BE2C (cell line): Measurements from ENCODE around the gene NRP2.

Experiments
- DNase-seq: peaks from one replicate; pipeline ENCODE4 v3.0.0-alpha.2; 2020
- H3K27me3 ChIP-seq: fragments of 250-450 bp; sonication (Bioruptor Pico); 2 replicates; pipeline ENCODE4 v1.5.1; 2020; ENCODE audit warnings: mild to moderate bottlenecking
- H3K36me3 ChIP-seq: fragments of 250-450 bp; sonication (Bioruptor Pico); 2 replicates; pipeline ENCODE4 v1.5.1; 2020; ENCODE audit warnings: mild to moderate bottlenecking
- H3K4me1 ChIP-seq: fragments of 250-450 bp; sonication (Bioruptor Pico); 2 replicates; pipeline ENCODE4 v1.5.1; 2020
- H3K4me3 ChIP-seq: 2 replicates; pipeline ENCODE4 v1.5.1; 2011; ENCODE audit warnings: low read depth, low read length
- H3K9me3 ChIP-seq: fragments of 250-450 bp; sonication (Bioruptor Pico); 2 replicates; pipeline ENCODE4 v1.5.1; 2020
- TF ChIP-seq, protein P1 (sequence below): IDR thresholded peaks from 2 replicates; pipeline ENCODE4 v1.5.1; 2012; ENCODE audit warnings: mild to moderate bottlenecking, low read depth, low read length

Gene NRP2

DNA sequence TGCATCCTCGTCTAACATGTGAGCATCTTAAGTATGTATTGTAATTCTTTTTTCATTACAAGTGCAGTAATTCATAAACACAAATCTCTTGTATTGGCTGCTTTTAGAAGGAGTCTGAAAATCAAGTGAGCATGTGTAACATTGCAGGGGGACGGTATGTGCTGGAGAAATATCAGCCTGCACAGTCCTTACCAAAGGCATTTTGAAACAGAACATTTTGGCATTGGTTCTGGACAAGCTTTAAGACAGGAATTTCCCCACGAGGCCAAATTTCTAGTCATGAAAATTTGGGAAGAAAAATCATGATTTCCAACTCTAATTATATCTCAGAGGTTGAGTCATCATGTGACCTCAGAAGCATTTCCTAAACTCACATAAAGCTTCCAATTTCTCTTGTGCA, 24.7 kb upstream of the NRP2 start:
- Histone ChIP-seq H3K9me3 (no peaks in the 10 kb centered on the region), H3K4me3 (no peak overlapping the region), H3K4me1 (peaks cover 9% of the 10 kb centered on the region), H3K36me3 (no peaks in the 10 kb centered on the region), H3K27me3 (no peaks in the 10 kb centered on the region)
- TF ChIP-seq, protein P1, sequence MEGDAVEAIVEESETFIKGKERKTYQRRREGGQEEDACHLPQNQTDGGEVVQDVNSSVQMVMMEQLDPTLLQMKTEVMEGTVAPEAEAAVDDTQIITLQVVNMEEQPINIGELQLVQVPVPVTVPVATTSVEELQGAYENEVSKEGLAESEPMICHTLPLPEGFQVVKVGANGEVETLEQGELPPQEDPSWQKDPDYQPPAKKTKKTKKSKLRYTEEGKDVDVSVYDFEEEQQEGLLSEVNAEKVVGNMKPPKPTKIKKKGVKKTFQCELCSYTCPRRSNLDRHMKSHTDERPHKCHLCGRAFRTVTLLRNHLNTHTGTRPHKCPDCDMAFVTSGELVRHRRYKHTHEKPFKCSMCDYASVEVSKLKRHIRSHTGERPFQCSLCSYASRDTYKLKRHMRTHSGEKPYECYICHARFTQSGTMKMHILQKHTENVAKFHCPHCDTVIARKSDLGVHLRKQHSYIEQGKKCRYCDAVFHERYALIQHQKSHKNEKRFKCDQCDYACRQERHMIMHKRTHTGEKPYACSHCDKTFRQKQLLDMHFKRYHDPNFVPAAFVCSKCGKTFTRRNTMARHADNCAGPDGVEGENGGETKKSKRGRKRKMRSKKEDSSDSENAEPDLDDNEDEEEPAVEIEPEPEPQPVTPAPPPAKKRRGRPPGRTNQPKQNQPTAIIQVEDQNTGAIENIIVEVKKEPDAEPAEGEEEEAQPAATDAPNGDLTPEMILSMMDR, result no peak
- no peak for DNase-seq

DNA sequence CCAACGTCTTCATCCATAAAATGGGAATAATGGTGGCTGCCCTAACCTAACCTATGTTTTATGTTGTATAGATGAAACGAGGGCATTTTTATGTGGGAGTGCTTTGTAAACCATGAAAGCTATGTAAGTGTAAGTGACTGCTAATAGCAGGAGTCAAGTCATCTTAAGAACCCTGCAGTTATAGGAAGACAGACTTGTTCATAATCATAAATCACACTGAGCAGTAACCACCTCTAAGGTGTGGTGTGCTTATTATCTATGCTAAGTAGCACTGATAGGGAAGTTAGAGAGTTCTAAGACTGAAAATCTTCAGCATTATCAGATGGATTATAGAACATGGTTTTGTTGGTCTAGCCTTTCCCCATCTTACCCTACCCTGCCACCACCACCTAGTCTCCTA, 24.2 kb upstream of the NRP2 start:
- H3K4me1 ChIP-seq, result peaks cover 9% of the 10 kb centered on the region
- H3K36me3 ChIP-seq, result no peaks in the 10 kb centered on the region
- DNase-seq, result no peak
- TF ChIP-seq, protein P1, result no peak
- H3K9me3 ChIP-seq, result no peaks in the 10 kb centered on the region
- H3K4me3 ChIP-seq, result no peak overlapping the region
- no peaks in the 10 kb centered on the region for H3K27me3 ChIP-seq

DNA sequence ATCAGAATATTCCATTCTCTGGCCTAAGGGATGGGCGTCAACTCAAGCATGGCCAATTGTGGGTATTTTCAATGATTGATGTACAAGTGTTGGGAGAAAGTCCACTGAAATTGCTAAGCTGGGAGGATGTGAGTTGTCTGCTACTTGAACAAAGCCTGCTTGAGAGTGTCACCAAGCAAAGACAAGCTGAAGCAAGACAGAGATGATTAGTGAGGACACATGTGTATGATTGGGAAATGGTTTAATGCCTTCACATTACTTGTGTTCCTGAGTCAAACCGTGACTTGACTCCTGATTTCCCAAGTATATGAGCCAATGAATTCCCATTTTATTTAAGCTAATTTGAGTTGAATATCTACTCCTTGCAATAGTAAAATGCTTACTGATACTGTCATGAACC, 23.7 kb upstream of the NRP2 start:
- H3K9me3 ChIP-seq, result no peaks in the 10 kb centered on the region
- TF ChIP-seq, protein P1, result no peak
- DNase-seq, result no peak
- H3K27me3 ChIP-seq, result no peaks in the 10 kb centered on the region
- no peaks in the 10 kb centered on the region for H3K36me3 ChIP-seq
- H3K4me1 ChIP-seq, result peaks cover 9% of the 10 kb centered on the region
- H3K4me3 ChIP-seq, result no peak overlapping the region

DNA sequence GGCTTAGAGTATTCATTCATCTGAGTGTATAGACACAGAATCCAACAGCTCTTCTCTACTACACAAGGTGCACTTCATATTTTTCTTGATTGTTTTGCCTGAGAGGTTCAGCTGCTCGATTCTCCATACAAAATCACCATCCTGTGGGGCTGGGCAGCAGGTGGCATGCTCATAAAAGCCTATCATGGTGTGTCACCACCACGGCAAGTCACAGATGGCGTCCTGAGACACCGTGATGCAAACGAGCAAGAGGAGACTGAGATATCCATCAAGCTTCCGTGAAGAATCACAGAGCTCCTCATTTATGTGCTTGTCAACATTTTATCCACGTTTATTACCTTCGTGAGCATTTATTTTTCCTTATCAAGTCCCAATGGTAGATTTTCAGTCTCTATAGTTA, 22.4 kb upstream of the NRP2 start:
- peak; percentile 41 for DNase-seq

DNA sequence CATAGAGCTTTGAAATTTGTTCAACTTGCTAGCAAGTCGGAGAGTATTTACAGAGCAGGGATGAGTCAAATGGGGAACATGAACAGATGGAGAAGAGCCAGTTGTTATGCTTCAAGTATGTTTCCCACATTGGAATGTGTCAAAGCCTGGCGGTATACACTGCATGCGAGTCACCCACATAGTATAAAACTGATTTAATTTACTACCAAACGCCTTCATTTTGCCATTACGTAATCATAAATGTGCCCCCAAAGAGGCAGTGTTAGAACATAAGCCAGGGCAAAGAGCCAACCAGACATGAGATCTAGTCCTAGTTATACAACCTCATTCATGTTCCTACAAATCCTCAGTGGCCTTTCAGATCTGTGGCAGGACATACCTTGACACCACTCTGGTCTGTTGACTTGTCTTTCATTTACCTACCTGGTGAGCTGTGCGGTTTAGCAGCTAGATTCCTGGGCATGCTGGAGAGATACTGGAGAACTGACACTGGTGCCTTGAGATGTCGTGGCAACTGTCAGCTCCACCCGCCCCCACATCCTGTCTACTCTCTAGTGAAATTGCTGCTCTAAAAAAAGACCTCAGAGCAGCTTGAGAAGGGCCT, 21.7 kb upstream of the NRP2 start:
- Histone ChIP-seq H3K36me3 (no peaks in the 10 kb centered on the region), H3K9me3 (no peaks in the 10 kb centered on the region), H3K4me1 (peaks cover 9% of the 10 kb centered on the region), H3K27me3 (no peaks in the 10 kb centered on the region), H3K4me3 (no peak overlapping the region)
- TF ChIP-seq, protein P1, result no peak
- DNase-seq, result no peak

More for the DNA sequence above, 22.4 kb upstream of the NRP2 start:
- Histone ChIP-seq H3K4me3 (0 out of 2 replicates have a peak overlapping the region, but pooled peaks have one; percentile 8), H3K36me3 (no peaks in the 10 kb centered on the region), H3K9me3 (no peaks in the 10 kb centered on the region), H3K4me1 (peaks cover 9% of the 10 kb centered on the region), H3K27me3 (no peaks in the 10 kb centered on the region)
- TF ChIP-seq, protein P1, result no peak

DNA sequence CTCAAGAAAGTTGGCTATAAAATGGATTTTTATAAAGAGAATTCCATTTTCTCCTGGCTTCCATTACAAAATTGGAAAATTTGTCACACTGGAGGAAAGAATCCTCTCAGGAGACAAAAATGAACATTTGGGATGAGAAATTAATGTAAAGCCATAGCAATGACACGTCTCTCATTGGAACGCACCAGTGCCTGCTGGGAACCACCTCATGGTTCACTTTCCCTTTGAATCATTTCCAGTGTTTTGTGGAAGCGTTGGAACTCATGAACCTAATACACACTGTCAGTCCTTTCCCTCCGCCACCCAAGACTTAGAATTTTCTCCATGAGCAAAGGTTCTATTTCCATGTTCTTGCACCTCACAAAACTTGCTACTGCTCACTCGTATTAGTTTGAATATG, 21.0 kb upstream of the NRP2 start:
- Histone ChIP-seq H3K9me3 (no peaks in the 10 kb centered on the region), H3K4me1 (peaks cover 9% of the 10 kb centered on the region), H3K36me3 (no peaks in the 10 kb centered on the region), H3K27me3 (no peaks in the 10 kb centered on the region), H3K4me3 (no peak overlapping the region)
- TF ChIP-seq, protein P1, result no peak
- DNase-seq, result no peak
